Vagina (tissue), 2 donors: ENCODE results near the gene ADAMTS18. TPM values are rescaled to one million over a fixed set of nuclear protein-coding genes. Genes with fewer than 3 reads are reported as not detected.

Experiments
- DNase-seq, 2 donors: peaks; one replicate each; pipeline ENCODE4 v3.0.0-alpha.2; 2017; ENCODE audit errors: extremely low spot score in 2 of 2
- H3K27ac ChIP-seq: fragments of 200-600 bp; sonication (generic); one replicate; pipeline ENCODE4 v1.5.1; 2019
- H3K27me3 ChIP-seq: fragments of 200-600 bp; sonication (generic); one replicate; pipeline ENCODE4 v1.5.1; 2019
- H3K36me3 ChIP-seq, 2 donors: fragments of 200-600 bp; sonication (generic); one replicate each; pipeline ENCODE4 v1.5.1; 2017 to 2019
- H3K4me1 ChIP-seq: fragments of 200-600 bp; sonication (generic); one replicate; pipeline ENCODE4 v1.5.1; 2019
- H3K4me3 ChIP-seq, 2 donors: fragments of 200-600 bp; sonication (generic); 1 replicate in 1 of 2; 2 replicates in 1 of 2; pipeline ENCODE4 v1.5.1; 2016 to 2019
- H3K9me3 ChIP-seq: fragments of 200-600 bp; sonication (generic); one replicate; pipeline ENCODE4 v1.5.1; 2019
- CTCF ChIP-seq, 3 experiments: fragments of 450-650 bp in 2 of 3; fragments of 200-600 bp in 1 of 3; sonication (generic) in 1 of 3; IDR thresholded peaks; one replicate each; pipeline ENCODE4 v1.5.1; 2017 to 2019; ENCODE audit warnings: antibody characterized with exemption in 3 of 3, mild to moderate bottlenecking in 2 of 3, moderate library complexity in 2 of 3
- POLR2A ChIP-seq, 2 donors: fragments of 450-650 bp; IDR thresholded peaks; one replicate each; pipeline ENCODE4 v1.6.1; 2017; ENCODE audit warnings: antibody characterized with exemption in 2 of 2, mild to moderate bottlenecking in 2 of 2, moderate library complexity in 2 of 2
- POLR2AphosphoS5 ChIP-seq, 2 donors: sonication (generic); formaldehyde crosslinking; IDR thresholded peaks; one replicate each; pipeline ENCODE4 v1.9.0; 2017; ENCODE audit warnings: antibody characterized with exemption in 2 of 2, mild to moderate bottlenecking in 2 of 2, low read depth in 1 of 2; ENCODE audit not compliant: insufficient read depth in 1 of 2
- intact Hi-C: fragments of 100-400 bp; cut with DNase I; formaldehyde crosslinking; loops from one replicate; pipeline ENCODE4 v1.15.1; 2023
- total RNA-seq: library from RNA; depleted of rRNA; stranded (reverse); fragments of >200 nt; gene quantifications from one replicate; pipeline ENCODE4 v1.2.3, GENCODE V29; 2016

ADAMTS18 gene
- total RNA-seq, 1 donor from 2014 or later = 0.25 TPM

DNA sequence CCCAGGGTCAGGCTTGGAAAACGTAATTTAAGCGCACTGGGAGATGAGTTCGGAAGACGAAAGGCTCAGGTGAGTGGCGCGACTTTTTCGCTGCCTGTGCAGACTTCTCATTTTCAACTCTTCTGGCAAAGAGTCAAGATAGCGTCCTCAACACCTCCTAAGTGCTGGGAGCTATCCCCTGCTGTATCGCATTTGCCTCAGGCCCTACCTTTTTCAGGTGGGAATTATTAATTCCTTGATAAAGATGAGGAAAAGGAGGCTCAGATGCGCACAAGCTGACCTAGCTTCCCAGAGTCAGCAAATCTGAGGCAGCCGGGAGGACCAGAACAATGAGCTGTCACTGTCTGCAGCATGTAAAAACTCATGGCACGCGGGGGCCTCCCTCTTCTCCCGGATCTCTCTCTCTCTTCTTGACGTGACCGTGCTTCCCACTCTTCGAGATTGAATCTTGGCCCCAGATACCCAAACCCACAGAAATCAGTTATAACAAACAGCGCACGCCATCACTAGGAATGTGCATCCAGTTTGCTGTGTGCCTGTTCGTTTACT, 512 bp upstream of the ADAMTS18 start:
- peaks cover 7% of the 10 kb centered on the region for H3K4me1 ChIP-seq
- no peak overlapping the region for H3K27ac ChIP-seq
- intact Hi-C loops = no loop called here
- no peak for DNase-seq
- peaks cover 6% of the 10 kb centered on the region for H3K27me3 ChIP-seq
- H3K4me3 ChIP-seq = peak overlapping the region; percentile 35 to 38
- H3K36me3 ChIP-seq = no peaks in the 10 kb centered on the region
- no peaks in the 10 kb centered on the region for H3K9me3 ChIP-seq
- TF ChIP-seq POLR2A (IDR thresholded peaks at IDR 0.05) = no peak
- TF ChIP-seq CTCF (IDR thresholded peaks at IDR 0.05) = no peak
- no peak for TF ChIP-seq POLR2AphosphoS5 (IDR thresholded peaks at IDR 0.05; ENCODE audit: insufficient read depth in 1 of 2, low read depth in 1 of 2)

DNA sequence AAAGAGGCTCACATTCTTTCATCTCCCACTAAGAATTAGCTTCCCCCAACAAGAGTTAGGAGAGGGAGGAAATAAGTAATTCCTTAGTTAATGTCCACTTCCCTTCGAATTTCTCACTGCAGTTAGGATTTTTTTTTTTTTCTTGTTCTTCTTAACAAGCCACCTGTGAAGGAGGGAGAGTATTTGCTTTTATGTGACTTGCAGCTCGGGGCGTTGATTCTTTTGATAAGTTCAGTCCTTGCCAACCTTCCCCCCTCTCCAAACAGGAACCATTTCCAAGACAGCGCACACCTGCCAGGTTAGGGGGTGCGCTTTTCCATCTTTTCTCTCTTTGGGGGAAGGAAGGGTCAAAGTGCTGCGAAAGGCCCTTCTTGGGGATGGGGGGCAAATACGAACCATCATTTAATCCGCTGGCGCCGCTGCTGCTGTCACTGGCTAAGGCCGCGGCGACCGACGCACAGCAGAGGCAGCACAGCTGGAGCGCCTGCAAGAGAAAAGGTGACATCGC, 758 bp downstream of the ADAMTS18 start:
- Histone ChIP-seq H3K9me3 (no peaks in the 10 kb centered on the region), H3K27me3 (peaks cover 6% of the 10 kb centered on the region), H3K4me1 (peaks cover 7% of the 10 kb centered on the region), H3K27ac (no peak overlapping the region), H3K4me3 (peak overlapping the region; percentile 35 to 38), H3K36me3 (no peaks in the 10 kb centered on the region)
- intact Hi-C loops = no loop called here
- no peak for TF ChIP-seq POLR2AphosphoS5 (IDR thresholded peaks at IDR 0.05; ENCODE audit: insufficient read depth in 1 of 2, low read depth in 1 of 2)
- TF ChIP-seq CTCF (IDR thresholded peaks at IDR 0.05) = no peak
- DNase-seq = no peak

DNA sequence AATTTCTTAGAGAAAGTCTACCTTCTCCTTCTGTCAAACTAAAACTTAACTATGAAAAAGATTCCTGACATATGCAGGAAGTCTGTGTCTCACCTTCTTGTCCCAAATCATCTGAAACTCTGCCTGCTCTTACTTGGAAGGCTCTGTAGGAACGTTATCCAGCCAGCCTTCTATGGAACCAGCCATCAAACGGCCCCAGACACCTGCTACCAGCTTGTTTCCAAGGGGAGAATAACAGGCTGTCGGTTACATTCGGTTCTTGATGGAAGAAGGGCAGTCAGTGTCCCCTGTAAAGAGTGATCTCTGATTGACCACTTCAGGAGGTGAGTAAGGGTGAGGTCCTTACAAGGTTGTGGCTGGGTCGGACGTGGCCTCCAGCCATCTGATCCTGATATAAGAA, 1.7 kb downstream of the ADAMTS18 start:
- Histone ChIP-seq H3K27me3 (peaks cover 6% of the 10 kb centered on the region), H3K36me3 (no peaks in the 10 kb centered on the region), H3K4me1 (peaks cover 7% of the 10 kb centered on the region), H3K27ac (no peak overlapping the region), H3K4me3 (no peak overlapping the region), H3K9me3 (no peaks in the 10 kb centered on the region)
- intact Hi-C loops = no loop called here
- TF ChIP-seq CTCF (IDR thresholded peaks at IDR 0.05) (no peak), POLR2AphosphoS5 (IDR thresholded peaks at IDR 0.05; ENCODE audit: insufficient read depth in 1 of 2, low read depth in 1 of 2) (no peak), POLR2A (IDR thresholded peaks at IDR 0.05) (no peak)
- no peak for DNase-seq

DNA sequence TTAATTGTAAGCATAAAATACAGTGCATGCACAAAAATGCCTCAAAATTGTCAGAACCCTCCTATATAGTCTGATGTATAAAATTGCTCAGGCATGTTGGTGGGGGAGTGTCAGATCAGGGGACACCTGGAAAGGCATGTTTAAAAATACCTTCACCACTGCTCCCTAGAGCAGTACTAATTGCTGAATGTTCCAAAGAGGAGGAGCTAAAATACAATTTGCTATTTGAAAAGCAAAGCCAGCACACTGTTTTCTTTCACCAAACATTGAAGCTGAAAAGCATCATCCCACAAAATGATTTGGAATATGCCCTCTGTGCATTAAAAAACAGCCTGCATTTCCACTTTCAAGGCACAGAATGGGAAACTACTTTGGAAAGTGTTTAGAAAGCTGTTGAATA, 2.6 kb downstream of the ADAMTS18 start:
- Histone ChIP-seq H3K27me3 (peaks cover 6% of the 10 kb centered on the region), H3K36me3 (no peaks in the 10 kb centered on the region), H3K4me3 (no peak overlapping the region), H3K4me1 (peaks cover 7% of the 10 kb centered on the region), H3K27ac (no peak overlapping the region), H3K9me3 (no peaks in the 10 kb centered on the region)
- DNase-seq = no peak
- no peak for TF ChIP-seq POLR2AphosphoS5 (IDR thresholded peaks at IDR 0.05; ENCODE audit: insufficient read depth in 1 of 2, low read depth in 1 of 2)
- no peak for TF ChIP-seq CTCF (IDR thresholded peaks at IDR 0.05)
- no peak for TF ChIP-seq POLR2A (IDR thresholded peaks at IDR 0.05)
- intact Hi-C loops = no loop called here

DNA sequence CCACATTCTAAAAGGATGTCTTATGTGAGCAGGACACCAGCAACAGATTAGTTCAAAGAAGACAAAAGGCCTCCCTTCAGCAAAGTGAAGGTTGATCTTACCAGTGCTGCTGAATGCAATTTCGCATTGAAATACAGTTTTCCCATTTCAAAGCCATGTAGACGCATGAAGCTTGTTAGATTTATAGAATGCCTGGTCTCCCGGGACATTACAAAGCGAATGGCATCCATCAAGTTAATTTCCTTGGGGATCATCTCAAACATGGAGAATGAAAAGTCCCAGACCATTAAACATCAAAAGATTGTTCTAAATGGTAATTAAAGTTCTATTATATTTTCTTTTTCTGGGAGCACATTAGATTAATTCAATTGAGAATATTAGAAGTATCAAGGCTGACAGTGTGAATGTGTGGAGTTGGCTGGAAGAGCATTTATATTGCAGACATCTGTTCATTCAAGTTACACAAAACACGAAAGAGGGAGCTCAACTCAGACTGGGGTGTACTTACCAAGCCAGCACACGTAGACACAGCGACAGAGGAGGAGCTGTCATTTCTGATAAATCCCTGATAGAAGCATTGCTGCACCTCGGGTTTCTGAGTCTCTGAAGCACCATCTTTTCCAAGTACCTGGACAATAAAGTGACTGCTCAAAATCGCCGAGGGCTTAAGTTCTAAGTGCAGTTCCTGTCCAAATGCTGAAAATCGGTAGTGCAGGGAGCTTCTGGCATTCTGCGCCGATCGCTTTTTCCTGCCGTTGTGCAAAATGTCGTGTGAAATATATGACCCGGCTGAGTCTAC, 3.8 kb downstream of the ADAMTS18 start:
- H3K4me3 ChIP-seq = no peak overlapping the region
- H3K36me3 ChIP-seq = no peaks in the 10 kb centered on the region
- intact Hi-C loops = no loop called here
- no peaks in the 10 kb centered on the region for H3K9me3 ChIP-seq
- H3K27me3 ChIP-seq = peaks cover 6% of the 10 kb centered on the region
- TF ChIP-seq POLR2AphosphoS5 (IDR thresholded peaks at IDR 0.05; ENCODE audit: insufficient read depth in 1 of 2, low read depth in 1 of 2) (no peak), CTCF (IDR thresholded peaks at IDR 0.05) (no peak)
- H3K27ac ChIP-seq = no peak overlapping the region
- peaks cover 7% of the 10 kb centered on the region for H3K4me1 ChIP-seq
- no peak for DNase-seq
